Astrocyte of the cerebellum (primary cell): ENCODE data around the gene EXO1.

Experiments used
- DNase-seq: peaks from one replicate; pipeline ENCODE4 v3.0.0-alpha.2; 2011; ENCODE audit warnings: low read depth
- H3K4me3 ChIP-seq: 2 replicates; pipeline ENCODE4 v1.5.1; 2011; ENCODE audit warnings: mild to moderate bottlenecking, low read depth, low read length, moderate library complexity
- in situ Hi-C: cut with HindIII; loops from 2 replicates; pipeline ENCODE4 v1.10.0; 2017; ENCODE audit warnings: low sequenced_read_pairs
- TF ChIP-seq, protein P1 (sequence below): IDR thresholded peaks from 2 replicates; pipeline ENCODE4 v1.5.1; 2012; ENCODE audit warnings: low read length, low read depth, moderate library complexity, mild to moderate bottlenecking; ENCODE audit errors: missing control alignments

The EXO1 gene

DNA sequence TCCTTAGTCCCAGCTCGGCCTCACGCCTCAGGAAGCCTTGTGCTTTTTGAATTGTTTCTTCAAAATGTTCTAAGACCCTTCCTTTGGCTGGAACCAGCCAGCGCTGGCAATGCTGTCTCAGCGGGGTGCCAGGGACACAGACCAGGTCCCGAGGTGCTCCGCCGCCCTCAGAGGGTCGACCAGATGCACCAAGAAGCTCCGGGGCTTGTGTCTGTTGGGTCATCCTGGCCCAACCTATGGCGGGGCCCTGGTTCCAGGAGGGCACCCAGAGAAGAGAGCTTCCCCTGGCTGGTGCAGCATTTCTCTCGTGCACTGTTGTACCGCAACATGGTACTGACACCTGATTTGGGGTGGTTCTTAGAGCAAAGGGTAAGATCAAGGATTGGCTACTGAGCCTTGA lies 69.5 kb downstream of the EXO1 start:
- DNase-seq = no peak
- in situ Hi-C loops = no loop called here
- no peak overlapping the region for H3K4me3 ChIP-seq
- TF ChIP-seq, protein P1, sequence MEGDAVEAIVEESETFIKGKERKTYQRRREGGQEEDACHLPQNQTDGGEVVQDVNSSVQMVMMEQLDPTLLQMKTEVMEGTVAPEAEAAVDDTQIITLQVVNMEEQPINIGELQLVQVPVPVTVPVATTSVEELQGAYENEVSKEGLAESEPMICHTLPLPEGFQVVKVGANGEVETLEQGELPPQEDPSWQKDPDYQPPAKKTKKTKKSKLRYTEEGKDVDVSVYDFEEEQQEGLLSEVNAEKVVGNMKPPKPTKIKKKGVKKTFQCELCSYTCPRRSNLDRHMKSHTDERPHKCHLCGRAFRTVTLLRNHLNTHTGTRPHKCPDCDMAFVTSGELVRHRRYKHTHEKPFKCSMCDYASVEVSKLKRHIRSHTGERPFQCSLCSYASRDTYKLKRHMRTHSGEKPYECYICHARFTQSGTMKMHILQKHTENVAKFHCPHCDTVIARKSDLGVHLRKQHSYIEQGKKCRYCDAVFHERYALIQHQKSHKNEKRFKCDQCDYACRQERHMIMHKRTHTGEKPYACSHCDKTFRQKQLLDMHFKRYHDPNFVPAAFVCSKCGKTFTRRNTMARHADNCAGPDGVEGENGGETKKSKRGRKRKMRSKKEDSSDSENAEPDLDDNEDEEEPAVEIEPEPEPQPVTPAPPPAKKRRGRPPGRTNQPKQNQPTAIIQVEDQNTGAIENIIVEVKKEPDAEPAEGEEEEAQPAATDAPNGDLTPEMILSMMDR = no peak

GRCh38 chr1:241918879-241919278 lies 70.9 kb downstream of the EXO1 start:
- peak; percentile 16 for DNase-seq
- in situ Hi-C loops = no loop called here
- TF ChIP-seq, protein P1 = no peak
- H3K4me3 ChIP-seq = no peak overlapping the region

GRCh38 chr1:241924080-241924808 lies 76.2 kb downstream of the EXO1 start:
- DNase-seq = no peak
- TF ChIP-seq, protein P1 = no peak
- in situ Hi-C loops = no loop called here
- H3K4me3 ChIP-seq = no peak overlapping the region

DNA sequence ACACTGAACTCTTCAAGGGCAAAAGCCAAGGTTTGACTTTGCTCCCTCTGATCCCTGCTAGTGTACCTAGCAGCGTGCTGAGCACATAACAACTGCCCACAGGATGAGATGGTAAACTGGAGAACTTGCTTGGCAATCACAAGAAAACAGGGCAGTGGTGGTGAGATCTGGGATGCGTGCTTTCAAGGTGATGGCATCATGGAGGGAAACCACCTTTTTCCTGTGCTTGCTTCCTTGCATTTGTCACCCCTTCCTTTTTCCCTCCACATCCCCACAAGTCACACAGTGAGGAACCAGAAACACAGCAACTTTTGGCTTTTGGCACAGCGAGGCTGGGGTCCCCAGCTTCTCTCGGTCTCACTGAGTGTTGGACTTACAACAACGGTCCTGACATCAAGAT lies 78.1 kb downstream of the EXO1 start:
- no peak for DNase-seq
- in situ Hi-C loops = no loop called here
- H3K4me3 ChIP-seq = no peak overlapping the region
- TF ChIP-seq, protein P1 = no peak

- H3K4me3 ChIP-seq = no peak overlapping the region
- no peak for DNase-seq
- TF ChIP-seq, protein P1 = no peak
- in situ Hi-C loops = no loop called here
Measured at GRCh38 chr1:241927321-241927720, 79.3 kb downstream of the EXO1 start.

- TF ChIP-seq, protein P1 = no peak
- DNase-seq = no peak
- no peak overlapping the region for H3K4me3 ChIP-seq
- in situ Hi-C loops = no loop called here
Measured at GRCh38 chr1:241932845-241933244, 84.8 kb downstream of the EXO1 start.
